Measurements from ENCODE around the gene FAM72C. TPM values are rescaled to one million over a fixed set of nuclear protein-coding genes. Genes with fewer than 3 reads are reported as not detected.
"Not testable (repeated sequence)": the region's sequence is repeated elsewhere in the genome, so short reads cannot be mapped to it uniquely, and the experiment has no call there.

FAM72C gene
- total RNA-seq (2014; rRNA removed; shearing (Covaris generic)): 14.7 and 18.0 TPM in 2 replicates
- total RNA-seq (2022): 44.9 and 52.7 TPM in 2 replicates
- percentile 66 among the genes with signal in this experiment for Bru-seq, nascent RNA
- percentile 62 among the genes with signal in this experiment for BruChase-seq, experiment 1, labeled RNA remaining after a 6-hour chase
- percentile 77 among the genes with signal in this experiment for BruChase-seq, experiment 2, labeled RNA remaining after a 2-hour chase
- long read RNA-seq, transcript FAM72C-202 (4 exons, 2,297 nt): major isoform, 58 of 85 reads
- long read RNA-seq, transcript FAM72C-201 (3 exons, 1,658 nt): minor isoform, 6 of 85 reads
- long read RNA-seq, partial matches to known transcripts: 7 of 85 reads
- long read RNA-seq, other reads (novel, unspliced or antisense): 14 of 85 reads

GRCh38 chr1:143971924-143972700 is at the start of gene FAM72C:
Gene FAM72C, minus strand, starts transcription at chr1:143971986. Its CDS starts 845 bp downstream, at chr1:143971141.
- POLR2A ChIA-PET; H3K79me2 ChIP-seq (ENCODE audit: insufficient read depth, low read depth, low read length); H3K36me3 ChIP-seq (ENCODE audit: insufficient read depth, low read length); H3K4me1 ChIP-seq (ENCODE audit: insufficient read depth, low read length, poor library complexity, severe bottlenecking); H3K4me2 ChIP-seq (ENCODE audit: low read length); H3K9me3 ChIP-seq (ENCODE audit: low read length); H4K20me1 ChIP-seq (ENCODE audit: insufficient read depth, low read length); H3K9me2 ChIP-seq (ENCODE audit: insufficient read depth, low read length); H2AFZ ChIP-seq (ENCODE audit: low read length); H3K27ac ChIP-seq (ENCODE audit: low read depth, low read length, poor library complexity, severe bottlenecking); H3K4me3 ChIP-seq (ENCODE audit: low read depth, low read length, poor library complexity, severe bottlenecking); CTCF ChIA-PET (ENCODE audit: unreplicated experiment); intact Hi-C loops (cut with micrococcal nuclease; ENCODE audit: unreplicated experiment); BruUV-seq (replicated peaks); DNase-seq (ENCODE audit: low spot score): not testable (repeated sequence)

DNA sequence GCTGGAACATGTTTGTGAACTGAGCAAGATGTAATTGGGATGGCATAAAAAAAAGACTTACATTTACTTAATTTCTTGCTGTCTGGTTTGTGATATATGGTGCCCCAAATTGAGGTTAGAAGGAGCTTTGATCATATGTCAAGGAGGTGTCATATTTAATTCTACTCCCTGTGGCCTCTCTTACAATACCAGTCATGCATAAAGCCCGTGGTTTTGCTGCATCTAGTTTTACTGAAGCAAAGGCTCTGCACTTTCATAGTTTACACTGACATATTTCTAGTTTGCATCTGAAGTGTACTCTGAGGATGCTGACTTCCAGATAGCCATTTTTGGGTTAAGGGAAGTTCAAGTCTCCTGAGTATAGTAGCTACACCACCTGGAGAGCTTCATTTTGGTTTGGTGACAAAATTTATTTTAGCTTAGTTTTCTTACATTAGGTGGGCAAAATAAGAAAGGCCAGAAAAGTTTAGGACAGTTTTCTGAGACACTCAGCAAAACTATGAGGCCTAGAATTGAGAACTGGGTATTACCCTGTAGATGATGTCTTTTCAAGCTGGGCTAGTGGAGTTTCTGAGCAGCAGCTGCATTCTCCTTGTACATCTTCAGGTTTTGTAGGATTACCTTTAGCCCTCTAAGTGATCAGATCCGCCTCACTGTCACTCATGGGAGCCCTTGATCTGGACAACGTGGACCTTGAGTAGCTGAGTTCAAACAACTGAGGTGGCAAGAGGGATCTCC is 48.4 kb upstream of the FAM72C start:
- H3K4me3 ChIP-seq (ENCODE audit: low read depth, low read length, poor library complexity, severe bottlenecking); H2AFZ ChIP-seq (ENCODE audit: low read length); DNase-seq (ENCODE audit: low spot score); H3K36me3 ChIP-seq (ENCODE audit: insufficient read depth, low read length); H4K20me1 ChIP-seq (ENCODE audit: insufficient read depth, low read length); POLR2A ChIA-PET; H3K4me2 ChIP-seq (ENCODE audit: low read length); H3K4me1 ChIP-seq (ENCODE audit: insufficient read depth, low read length, poor library complexity, severe bottlenecking); H3K9me2 ChIP-seq (ENCODE audit: insufficient read depth, low read length); H3K27ac ChIP-seq (ENCODE audit: low read depth, low read length, poor library complexity, severe bottlenecking); CTCF ChIA-PET (ENCODE audit: unreplicated experiment); H3K79me2 ChIP-seq (ENCODE audit: insufficient read depth, low read depth, low read length); intact Hi-C loops (cut with micrococcal nuclease; ENCODE audit: unreplicated experiment); H3K9me3 ChIP-seq (ENCODE audit: low read length): not testable (repeated sequence)
- TSS peak; percentile 32 for BruUV-seq (replicated peaks)

- POLR2A ChIA-PET; H3K4me3 ChIP-seq (ENCODE audit: low read depth, low read length, poor library complexity, severe bottlenecking); H3K4me1 ChIP-seq (ENCODE audit: insufficient read depth, low read length, poor library complexity, severe bottlenecking); H3K9me2 ChIP-seq (ENCODE audit: insufficient read depth, low read length); DNase-seq (ENCODE audit: low spot score); H2AFZ ChIP-seq (ENCODE audit: low read length); CTCF ChIA-PET (ENCODE audit: unreplicated experiment); H3K36me3 ChIP-seq (ENCODE audit: insufficient read depth, low read length); BruUV-seq (replicated peaks); H3K9me3 ChIP-seq (ENCODE audit: low read length); H3K4me2 ChIP-seq (ENCODE audit: low read length); H3K79me2 ChIP-seq (ENCODE audit: insufficient read depth, low read depth, low read length); intact Hi-C loops (cut with micrococcal nuclease; ENCODE audit: unreplicated experiment); H3K27ac ChIP-seq (ENCODE audit: low read depth, low read length, poor library complexity, severe bottlenecking); H4K20me1 ChIP-seq (ENCODE audit: insufficient read depth, low read length): not testable (repeated sequence)
Measured at GRCh38 chr1:144019101-144019500, 47.3 kb upstream of the FAM72C start.

- H3K36me3 ChIP-seq (ENCODE audit: insufficient read depth, low read length); H2AFZ ChIP-seq (ENCODE audit: low read length); H4K20me1 ChIP-seq (ENCODE audit: insufficient read depth, low read length); H3K4me2 ChIP-seq (ENCODE audit: low read length); H3K27ac ChIP-seq (ENCODE audit: low read depth, low read length, poor library complexity, severe bottlenecking); POLR2A ChIA-PET; H3K79me2 ChIP-seq (ENCODE audit: insufficient read depth, low read depth, low read length); CTCF ChIA-PET (ENCODE audit: unreplicated experiment); H3K9me3 ChIP-seq (ENCODE audit: low read length); H3K9me2 ChIP-seq (ENCODE audit: insufficient read depth, low read length); intact Hi-C loops (cut with micrococcal nuclease; ENCODE audit: unreplicated experiment); BruUV-seq (replicated peaks); DNase-seq (ENCODE audit: low spot score); H3K4me3 ChIP-seq (ENCODE audit: low read depth, low read length, poor library complexity, severe bottlenecking); H3K4me1 ChIP-seq (ENCODE audit: insufficient read depth, low read length, poor library complexity, severe bottlenecking): not testable (repeated sequence)
Measured at GRCh38 chr1:144015180-144015966, 43.6 kb upstream of the FAM72C start.

DNA sequence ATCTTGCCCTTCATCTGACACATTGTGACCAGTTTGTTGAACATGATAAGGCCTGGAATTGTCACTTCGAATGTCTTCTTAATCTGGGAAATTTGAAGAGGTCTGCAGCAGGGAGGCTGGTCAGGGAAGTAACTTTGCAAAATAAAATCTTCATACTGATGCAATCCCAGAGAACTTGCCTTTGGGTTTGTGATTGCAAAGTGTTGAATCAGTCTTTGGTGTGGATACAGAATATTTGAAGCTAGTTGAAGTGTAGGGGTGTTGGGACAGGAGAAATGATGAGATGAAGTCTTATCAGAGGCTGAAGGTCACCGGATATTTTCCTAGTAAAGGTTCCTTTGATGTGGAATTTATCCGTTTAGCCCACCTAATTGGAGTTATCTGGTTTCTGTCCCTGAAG is 42.7 kb upstream of the FAM72C start:
- H2AFZ ChIP-seq (ENCODE audit: low read length); BruUV-seq (replicated peaks); H4K20me1 ChIP-seq (ENCODE audit: insufficient read depth, low read length); POLR2A ChIA-PET; DNase-seq (ENCODE audit: low spot score); H3K4me1 ChIP-seq (ENCODE audit: insufficient read depth, low read length, poor library complexity, severe bottlenecking); H3K79me2 ChIP-seq (ENCODE audit: insufficient read depth, low read depth, low read length); intact Hi-C loops (cut with micrococcal nuclease; ENCODE audit: unreplicated experiment); H3K9me2 ChIP-seq (ENCODE audit: insufficient read depth, low read length); H3K9me3 ChIP-seq (ENCODE audit: low read length); H3K4me3 ChIP-seq (ENCODE audit: low read depth, low read length, poor library complexity, severe bottlenecking); H3K27ac ChIP-seq (ENCODE audit: low read depth, low read length, poor library complexity, severe bottlenecking); H3K4me2 ChIP-seq (ENCODE audit: low read length); H3K36me3 ChIP-seq (ENCODE audit: insufficient read depth, low read length); CTCF ChIA-PET (ENCODE audit: unreplicated experiment): not testable (repeated sequence)

- intact Hi-C loops (cut with micrococcal nuclease; ENCODE audit: unreplicated experiment); H3K9me3 ChIP-seq (ENCODE audit: low read length); H4K20me1 ChIP-seq (ENCODE audit: insufficient read depth, low read length); H3K4me2 ChIP-seq (ENCODE audit: low read length); DNase-seq (ENCODE audit: low spot score); H3K36me3 ChIP-seq (ENCODE audit: insufficient read depth, low read length); CTCF ChIA-PET (ENCODE audit: unreplicated experiment); H3K4me1 ChIP-seq (ENCODE audit: insufficient read depth, low read length, poor library complexity, severe bottlenecking); POLR2A ChIA-PET; H3K4me3 ChIP-seq (ENCODE audit: low read depth, low read length, poor library complexity, severe bottlenecking); BruUV-seq (replicated peaks); H3K9me2 ChIP-seq (ENCODE audit: insufficient read depth, low read length); H3K79me2 ChIP-seq (ENCODE audit: insufficient read depth, low read depth, low read length); H3K27ac ChIP-seq (ENCODE audit: low read depth, low read length, poor library complexity, severe bottlenecking); H2AFZ ChIP-seq (ENCODE audit: low read length): not testable (repeated sequence)
Measured at GRCh38 chr1:144014121-144014520, 42.3 kb upstream of the FAM72C start.

All from OCI-LY7 (cell line).